SK-N-MC (cell line): ENCODE measurements around the gene MARVELD3.
"Not testable (repeated sequence)": the region's sequence is repeated elsewhere in the genome, so short reads cannot be mapped to it uniquely, and the experiment has no call there.

Experiments used
- DNase-seq: peaks from one replicate; pipeline ENCODE4 v3.0.0-alpha.2; 2011; ENCODE audit warnings: low read depth, low spot score
- H3K27ac ChIP-seq: fragments of 200-600 bp; sonication (generic); 2 replicates; pipeline ENCODE4 v1.5.1; 2016; ENCODE audit warnings: mixed run types
- H3K36me3 ChIP-seq: fragments of 200-600 bp; sonication (generic); 2 replicates; pipeline ENCODE4 v1.6.1; 2017; ENCODE audit warnings: antibody characterized with exemption, low read length, mixed read lengths; ENCODE audit not compliant: insufficient read depth
- H3K4me3 ChIP-seq: fragments of 200-600 bp; sonication (generic); 2 replicates; pipeline ENCODE4 v1.5.1; 2016
- H3K9ac ChIP-seq: fragments of 200-600 bp; sonication (generic); 2 replicates; pipeline ENCODE4 v1.8.0; 2017; ENCODE audit warnings: mixed run types, mixed read lengths; ENCODE audit not compliant: insufficient read length
- H3K9me3 ChIP-seq: fragments of 200-600 bp; sonication (generic); 2 replicates; pipeline ENCODE4 v1.6.1; 2017; ENCODE audit warnings: low read depth, mild to moderate bottlenecking, antibody characterized with exemption, low read length, moderate library complexity, mixed read lengths
- EZH2 ChIP-seq: fragments of 200-600 bp; sonication (generic); IDR thresholded peaks from one replicate; pipeline ENCODE4 v1.6.1; 2017; ENCODE audit warnings: antibody characterized with exemption
- FOXP2 ChIP-seq: optimal IDR thresholded peaks from 2 replicates; pipeline ENCODE3; 2011; ENCODE audit warnings: mild to moderate bottlenecking, moderate library complexity; ENCODE audit not compliant: insufficient read depth; ENCODE audit errors: extremely low read length, control extremely low read depth
- POLR2AphosphoS5 ChIP-seq: IDR thresholded peaks from 2 replicates; pipeline ENCODE4 v1.6.1; 2012; ENCODE audit warnings: mild to moderate bottlenecking, low read depth, low read length, borderline replicate concordance

Gene MARVELD3

GRCh38 chr16:71671165-71671564 lies 45.2 kb downstream of the MARVELD3 start:
- Histone ChIP-seq H3K9me3 (no peaks in the 10 kb centered on the region), H3K4me3 (no peak overlapping the region), H3K27ac (no peak overlapping the region), H3K9ac (no peak overlapping the region), H3K36me3 (peaks cover 23% of the 10 kb centered on the region; the same call in 1 of the 2 replicates)
- no peak for DNase-seq
- TF ChIP-seq EZH2 (no peak), POLR2AphosphoS5 (no peak), FOXP2 (no peak)

- Histone ChIP-seq H3K27ac (no peak overlapping the region), H3K9me3 (no peaks in the 10 kb centered on the region), H3K9ac (no peak overlapping the region), H3K4me3 (no peak overlapping the region), H3K36me3 (peaks cover 18% of the 10 kb centered on the region; the same call in 1 of the 2 replicates)
- no peak for TF ChIP-seq FOXP2
- TF ChIP-seq EZH2: no peak
- TF ChIP-seq POLR2AphosphoS5: no peak
- DNase-seq: no peak
Observed at GRCh38 chr16:71672125-71672524, 46.1 kb downstream of the MARVELD3 start.

- H3K27ac ChIP-seq: no peak overlapping the region
- H3K4me3 ChIP-seq: no peak overlapping the region
- DNase-seq: no peak
- no peak overlapping the region for H3K9ac ChIP-seq
- peaks cover 18% of the 10 kb centered on the region; the same call in 1 of the 2 replicates for H3K36me3 ChIP-seq
- no peaks in the 10 kb centered on the region for H3K9me3 ChIP-seq
- no peak for TF ChIP-seq POLR2AphosphoS5
- TF ChIP-seq FOXP2: no peak
- no peak for TF ChIP-seq EZH2
Observed at GRCh38 chr16:71672803-71673581, 47.0 kb downstream of the MARVELD3 start.

GRCh38 chr16:71673582-71673973 lies 47.6 kb downstream of the MARVELD3 start:
- no peak for DNase-seq
- H3K36me3 ChIP-seq: peaks cover 18% of the 10 kb centered on the region; the same call in 1 of the 2 replicates
- H3K9ac ChIP-seq: no peak overlapping the region
- H3K9me3 ChIP-seq: no peaks in the 10 kb centered on the region
- no peak overlapping the region for H3K27ac ChIP-seq
- H3K4me3 ChIP-seq: no peak overlapping the region
- TF ChIP-seq POLR2AphosphoS5 (no peak), FOXP2 (no peak), EZH2 (no peak)

- Histone ChIP-seq H3K36me3 (peaks cover 15% of the 10 kb centered on the region; the same call in 1 of the 2 replicates), H3K9ac (no peak overlapping the region), H3K27ac (no peak overlapping the region), H3K9me3 (no peaks in the 10 kb centered on the region), H3K4me3 (no peak overlapping the region)
- DNase-seq: no peak
- TF ChIP-seq EZH2 (no peak), FOXP2 (no peak), POLR2AphosphoS5 (no peak)
Observed at GRCh38 chr16:71674229-71674628, 48.2 kb downstream of the MARVELD3 start.

- no peak for TF ChIP-seq POLR2AphosphoS5
- no peak for TF ChIP-seq EZH2
- TF ChIP-seq FOXP2: no peak
Observed at GRCh38 chr16:71675380-71675779, 49.4 kb downstream of the MARVELD3 start.

GRCh38 chr16:71676236-71676635 lies 50.3 kb downstream of the MARVELD3 start:
- H3K9ac ChIP-seq: no peak overlapping the region
- no peak for DNase-seq
- TF ChIP-seq FOXP2 (no peak), EZH2 (no peak), POLR2AphosphoS5 (no peak)
- no peak overlapping the region for H3K27ac ChIP-seq
- no peak overlapping the region for H3K4me3 ChIP-seq
- H3K36me3 ChIP-seq: peaks cover 7% of the 10 kb centered on the region; the same call in 1 of the 2 replicates
- H3K9me3 ChIP-seq: no peaks in the 10 kb centered on the region

More at GRCh38 chr16:71675380-71675779, 49.4 kb downstream of the MARVELD3 start:
- no peak overlapping the region for H3K4me3 ChIP-seq
- DNase-seq: no peak
- no peaks in the 10 kb centered on the region for H3K9me3 ChIP-seq
- H3K27ac ChIP-seq: no peak overlapping the region
- H3K36me3 ChIP-seq: peaks cover 7% of the 10 kb centered on the region; the same call in 1 of the 2 replicates
- H3K9ac ChIP-seq: no peak overlapping the region

- H3K27ac ChIP-seq: no peak overlapping the region
- no peaks in the 10 kb centered on the region; the same call in 1 of the 2 replicates for H3K36me3 ChIP-seq
- DNase-seq: no peak
- no peak overlapping the region for H3K9ac ChIP-seq
- TF ChIP-seq POLR2AphosphoS5 (no peak), FOXP2 (no peak), EZH2 (no peak)
- H3K9me3 ChIP-seq: no peaks in the 10 kb centered on the region
- H3K4me3 ChIP-seq: no peak overlapping the region
Observed at GRCh38 chr16:71681360-71681759, 55.4 kb downstream of the MARVELD3 start.

- not testable (repeated sequence) for H3K36me3 ChIP-seq, DNase-seq
Observed at GRCh38 chr16:71684280-71684679, 58.3 kb downstream of the MARVELD3 start.

More at GRCh38 chr16:71684280-71684679, 58.3 kb downstream of the MARVELD3 start:
- not testable (repeated sequence) for H3K4me3 ChIP-seq, H3K9me3 ChIP-seq, H3K9ac ChIP-seq, H3K27ac ChIP-seq
